Memory B cell (primary cell): ENCODE data around the gene C17orf50.

ENCODE experiments used
- ATAC-seq: fragments of 150-1000 bp; cut with Tn5 transposase; 2 replicates; pipeline ENCODE4 v1.10.0; 2021; ENCODE audit warnings: low read depth, mild to moderate bottlenecking, moderate library complexity
- DNase-seq, 2 donors: peaks; one replicate each; pipeline ENCODE4 v3.0.0; 2022; ENCODE audit warnings: low spot score in 2 of 2
- H3K27ac Mint-ChIP-seq: one replicate; pipeline ENCODE4 v1.8.0; 2022; ENCODE audit warnings: mild to moderate bottlenecking, moderate library complexity, mixed read lengths
- H3K27me3 Mint-ChIP-seq: one replicate; pipeline ENCODE4 v1.8.0; 2022; ENCODE audit warnings: mixed read lengths
- H3K36me3 Mint-ChIP-seq: one replicate; pipeline ENCODE4 v1.8.0; 2022; ENCODE audit warnings: mild to moderate bottlenecking, mixed read lengths
- H3K4me1 Mint-ChIP-seq: one replicate; pipeline ENCODE4 v1.8.0; 2022; ENCODE audit warnings: mixed read lengths
- H3K4me3 Mint-ChIP-seq: one replicate; pipeline ENCODE4 v1.8.0; 2022; ENCODE audit warnings: mild to moderate bottlenecking, moderate library complexity, mixed read lengths
- H3K9me3 Mint-ChIP-seq: one replicate; pipeline ENCODE4 v1.8.0; 2022; ENCODE audit warnings: mixed read lengths

Gene C17orf50

DNA sequence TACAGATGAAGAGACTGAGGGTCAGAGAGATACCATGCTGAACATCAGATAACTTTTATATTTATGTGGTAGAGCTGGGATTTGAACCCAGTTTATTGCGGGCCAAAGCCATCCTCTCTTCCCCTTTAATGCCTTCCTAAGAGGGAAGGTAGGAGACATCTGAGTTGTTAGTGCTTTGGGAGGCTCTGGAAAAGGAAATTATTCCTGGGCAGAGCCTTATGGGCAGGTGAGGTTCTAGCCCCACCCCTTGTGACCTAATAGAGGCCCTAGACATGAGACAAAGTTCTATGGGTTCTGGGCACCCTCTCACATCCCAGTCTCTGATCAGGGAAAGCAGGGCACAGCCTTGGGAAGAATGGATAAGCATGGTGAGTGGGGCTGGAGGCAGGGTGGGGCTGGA, at the start of gene C17orf50:
C17orf50 (plus strand) TSS at position 301 of the 400 bp plus-strand sequence; CDS start at position 356, 55 bp downstream.
- peaks cover 9% of the 10 kb centered on the region for H3K4me1 Mint-ChIP-seq
- DNase-seq (no peak), ATAC-seq (no peak)
- H3K4me3 Mint-ChIP-seq: no peak within 1 kb of the TSS
- H3K27ac Mint-ChIP-seq: no peak within 1 kb of the TSS
- no peaks in the 10 kb centered on the region for H3K27me3 Mint-ChIP-seq
- H3K36me3 Mint-ChIP-seq: peaks cover 1% of the 10 kb centered on the region
- no peaks in the 10 kb centered on the region for H3K9me3 Mint-ChIP-seq

DNA sequence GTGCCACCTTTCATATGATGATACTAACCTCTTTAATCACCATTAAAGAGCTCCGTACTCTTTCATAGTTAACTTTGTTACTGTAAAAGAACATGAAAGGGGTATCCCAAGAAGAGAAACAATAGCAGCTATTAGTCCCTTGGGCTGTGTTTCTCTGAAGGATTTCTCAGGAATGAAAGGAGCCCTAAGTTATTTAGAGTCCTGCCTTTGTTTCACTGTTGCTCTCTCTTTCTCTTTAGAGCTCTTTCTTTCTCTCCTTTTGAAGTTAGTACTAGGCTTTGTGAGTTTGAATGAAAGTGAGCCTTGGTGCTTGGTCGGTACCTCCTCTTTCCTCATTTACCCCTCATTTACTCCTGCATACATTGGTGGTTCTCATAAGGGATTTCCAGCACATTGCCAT, 49.7 kb upstream of the C17orf50 start:
- H3K4me1 Mint-ChIP-seq: peaks cover 17% of the 10 kb centered on the region
- ATAC-seq (no peak), DNase-seq (no peak)
- peaks cover 13% of the 10 kb centered on the region for H3K36me3 Mint-ChIP-seq
- no peak overlapping the region for H3K4me3 Mint-ChIP-seq
- H3K27ac Mint-ChIP-seq: peak overlapping the region; percentile 38
- no peaks in the 10 kb centered on the region for H3K27me3 Mint-ChIP-seq
- no peaks in the 10 kb centered on the region for H3K9me3 Mint-ChIP-seq

DNA sequence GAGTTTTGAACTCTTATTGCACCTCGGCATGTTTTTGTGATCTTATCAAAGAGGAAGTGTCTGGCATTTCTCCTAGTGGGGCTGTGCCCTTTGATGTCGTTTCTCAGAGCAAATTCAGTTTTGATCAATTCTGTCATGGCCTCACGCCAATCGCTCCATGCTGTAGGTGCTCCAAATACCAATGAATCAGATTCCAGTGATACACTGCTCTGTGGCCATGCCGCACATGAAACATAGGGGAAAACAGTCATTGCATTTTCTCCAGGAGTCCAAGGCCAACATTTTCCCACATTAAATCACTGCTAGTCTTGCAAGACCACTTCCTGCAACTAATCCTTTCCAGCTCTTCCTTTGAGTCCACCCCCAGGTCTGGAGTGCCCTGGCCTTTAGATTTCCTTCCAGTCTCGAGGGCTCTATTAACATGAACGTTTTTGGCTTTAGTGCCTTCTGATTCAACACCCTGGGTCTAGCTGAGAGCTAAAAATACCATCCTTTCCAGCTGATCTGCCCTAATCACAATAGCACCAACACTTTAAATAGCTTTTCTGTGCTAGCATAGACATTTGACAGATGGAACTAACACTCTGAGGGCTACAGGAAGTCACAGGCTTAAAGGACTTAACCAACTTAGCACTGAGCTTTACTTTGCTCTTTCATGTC, 47.5 kb upstream of the C17orf50 start:
- H3K4me3 Mint-ChIP-seq: no peak overlapping the region
- peaks cover 9% of the 10 kb centered on the region for H3K4me1 Mint-ChIP-seq
- no peak overlapping the region for H3K27ac Mint-ChIP-seq
- no peaks in the 10 kb centered on the region for H3K27me3 Mint-ChIP-seq
- ATAC-seq: no peak
- H3K36me3 Mint-ChIP-seq: peaks cover 28% of the 10 kb centered on the region
- no peak for DNase-seq
- no peaks in the 10 kb centered on the region for H3K9me3 Mint-ChIP-seq

DNA sequence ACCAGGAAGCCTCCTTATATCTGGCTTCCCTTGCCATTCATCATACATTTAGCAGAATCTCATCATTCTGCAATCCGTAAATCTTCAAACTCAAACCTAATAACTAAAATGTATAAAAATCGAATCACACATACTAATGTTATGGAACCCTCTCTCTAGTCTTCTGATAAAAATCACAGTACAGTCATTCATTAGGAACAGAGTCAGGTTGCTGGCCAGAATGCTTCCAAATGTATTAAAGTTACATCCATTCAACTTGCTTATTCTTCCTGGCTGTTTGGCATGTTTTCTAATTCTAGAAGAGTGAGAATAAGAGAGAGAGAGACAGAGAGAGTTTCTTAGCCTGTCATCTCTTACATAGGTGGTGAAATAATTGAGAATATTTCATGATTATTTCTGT, 45.7 kb upstream of the C17orf50 start:
- Mint-ChIP-seq H3K9me3 (no peaks in the 10 kb centered on the region), H3K27me3 (no peaks in the 10 kb centered on the region), H3K36me3 (peaks cover 34% of the 10 kb centered on the region), H3K4me3 (no peak overlapping the region), H3K27ac (no peak overlapping the region), H3K4me1 (no peaks in the 10 kb centered on the region)
- ATAC-seq: no peak
- no peak for DNase-seq

DNA sequence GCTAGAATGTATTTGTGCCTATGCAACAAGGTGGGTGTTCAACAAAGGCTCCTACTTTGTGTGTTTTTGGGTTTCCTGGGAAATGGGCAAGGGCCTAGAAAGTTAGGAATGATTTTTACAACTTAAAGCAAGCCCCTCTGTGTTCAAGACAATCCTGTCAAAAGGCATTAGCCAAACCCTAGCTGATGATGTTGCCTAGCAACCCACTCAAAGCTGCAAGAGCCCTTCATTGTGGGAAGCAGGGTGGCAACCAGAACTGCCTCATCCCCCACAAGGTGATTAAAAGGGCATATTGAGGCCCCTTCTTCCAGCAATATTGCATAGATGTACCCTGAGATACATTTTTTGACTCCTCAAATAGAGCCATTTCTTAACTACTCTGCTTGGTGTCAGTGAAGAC, 45.3 kb upstream of the C17orf50 start:
- DNase-seq (no peak), ATAC-seq (no peak)
- Mint-ChIP-seq H3K4me3 (no peak overlapping the region), H3K4me1 (no peaks in the 10 kb centered on the region), H3K27ac (no peak overlapping the region), H3K27me3 (no peaks in the 10 kb centered on the region), H3K36me3 (peaks cover 33% of the 10 kb centered on the region), H3K9me3 (no peaks in the 10 kb centered on the region)

DNA sequence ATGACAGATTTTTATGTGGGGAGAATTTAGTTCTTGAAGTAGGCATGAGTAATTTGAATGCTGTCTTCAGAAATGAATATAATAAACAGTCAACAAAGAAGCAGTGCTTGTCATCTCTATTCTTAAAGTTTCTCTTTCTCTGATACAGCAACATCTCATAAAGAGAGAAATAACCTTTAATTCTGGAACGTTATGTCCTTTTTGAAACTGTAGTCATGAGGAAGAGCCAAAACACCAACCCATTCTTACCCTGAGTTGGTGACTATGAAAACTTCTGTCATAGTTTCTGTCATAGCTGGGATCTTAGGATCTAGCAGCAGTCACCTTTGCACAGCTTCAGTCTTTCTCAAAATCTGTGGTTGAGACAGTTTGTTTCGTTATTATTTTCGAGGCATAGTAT, 44.5 kb upstream of the C17orf50 start:
- no peaks in the 10 kb centered on the region for H3K4me1 Mint-ChIP-seq
- ATAC-seq: no peak

DNA sequence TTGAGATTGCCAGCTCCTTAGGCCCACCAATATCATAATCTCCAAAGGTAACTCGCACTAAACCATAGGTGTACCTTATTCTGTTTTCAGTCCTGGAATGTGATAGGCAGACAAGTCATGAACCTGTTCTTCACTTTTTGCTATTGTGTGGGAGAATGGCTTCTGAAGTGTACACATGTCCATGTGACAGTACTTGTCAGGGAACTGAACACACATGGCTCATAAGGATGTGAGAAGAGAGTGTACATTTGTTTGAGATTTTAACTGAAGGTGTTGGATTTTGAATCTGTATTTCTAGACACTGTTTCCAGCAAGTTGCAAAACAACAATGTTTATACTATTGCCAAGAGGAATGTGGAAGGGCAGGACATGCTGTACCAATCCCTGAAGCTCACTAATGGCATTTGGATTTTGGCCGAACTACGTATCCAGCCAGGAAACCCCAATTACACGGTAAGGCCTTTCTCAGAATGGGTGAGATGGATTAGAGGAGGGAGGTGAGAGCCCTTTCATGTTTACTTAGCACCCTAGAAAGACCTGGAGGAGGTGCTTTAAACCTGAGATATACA, 43.7 kb upstream of the C17orf50 start:
- no peaks in the 10 kb centered on the region for H3K9me3 Mint-ChIP-seq

More for the DNA sequence above, 44.5 kb upstream of the C17orf50 start:
- Mint-ChIP-seq H3K27me3 (no peaks in the 10 kb centered on the region), H3K36me3 (peaks cover 32% of the 10 kb centered on the region), H3K27ac (no peak overlapping the region), H3K9me3 (no peaks in the 10 kb centered on the region), H3K4me3 (no peak overlapping the region)
- no peak for DNase-seq

DNA sequence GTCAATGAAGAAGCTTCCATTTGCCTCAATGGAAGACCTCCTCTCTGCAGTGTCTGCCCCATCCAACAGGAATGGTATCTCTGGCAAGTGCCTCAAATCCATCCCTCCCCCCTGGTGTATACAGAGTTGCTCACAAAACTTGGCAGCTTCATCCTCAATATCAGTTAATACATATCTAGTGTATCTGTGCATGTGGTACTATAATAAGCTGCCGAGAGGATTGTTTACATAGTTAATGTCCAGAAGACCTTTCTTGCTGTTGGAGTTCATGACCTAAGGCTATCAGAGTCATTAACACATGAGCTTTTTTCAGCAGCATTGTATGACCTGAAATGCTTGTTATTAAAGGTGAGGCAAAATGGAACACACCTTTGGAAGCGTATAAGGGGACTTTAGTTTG, 43.2 kb upstream of the C17orf50 start:
- peaks cover 32% of the 10 kb centered on the region for H3K36me3 Mint-ChIP-seq
- ATAC-seq (no peak), DNase-seq (no peak)
- H3K27me3 Mint-ChIP-seq: no peaks in the 10 kb centered on the region
- no peak overlapping the region for H3K4me3 Mint-ChIP-seq
- no peaks in the 10 kb centered on the region for H3K4me1 Mint-ChIP-seq
- no peaks in the 10 kb centered on the region for H3K9me3 Mint-ChIP-seq
- H3K27ac Mint-ChIP-seq: no peak overlapping the region

More for the DNA sequence above, 43.7 kb upstream of the C17orf50 start:
- Mint-ChIP-seq H3K27me3 (no peaks in the 10 kb centered on the region), H3K27ac (no peak overlapping the region), H3K36me3 (peaks cover 32% of the 10 kb centered on the region), H3K4me1 (no peaks in the 10 kb centered on the region), H3K4me3 (no peak overlapping the region)
- DNase-seq: no peak
- no peak for ATAC-seq

DNA sequence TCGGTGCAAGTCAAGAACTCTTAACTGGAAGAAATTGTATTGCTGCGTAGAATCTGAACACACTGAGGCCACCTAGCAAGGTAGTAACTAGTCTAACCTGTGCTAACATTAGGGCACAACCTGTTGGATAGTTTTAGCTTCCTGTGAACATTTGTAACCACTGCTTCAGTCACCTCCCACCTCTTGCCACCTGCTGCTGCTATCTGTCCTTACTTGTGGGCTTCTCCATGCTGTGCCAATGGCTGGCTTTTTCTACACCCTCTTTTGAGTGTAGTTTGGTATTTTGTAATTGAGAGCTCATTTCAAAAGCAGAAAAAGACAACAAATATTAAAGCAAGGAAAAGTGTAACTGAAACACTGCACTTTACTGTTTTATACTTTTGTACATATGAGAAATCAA, 37.0 kb upstream of the C17orf50 start:
- Mint-ChIP-seq H3K4me1 (peaks cover 2% of the 10 kb centered on the region), H3K4me3 (no peak overlapping the region), H3K36me3 (peaks cover 51% of the 10 kb centered on the region), H3K27me3 (no peaks in the 10 kb centered on the region), H3K27ac (no peak overlapping the region), H3K9me3 (no peaks in the 10 kb centered on the region)
- DNase-seq (no peak), ATAC-seq (no peak)

DNA sequence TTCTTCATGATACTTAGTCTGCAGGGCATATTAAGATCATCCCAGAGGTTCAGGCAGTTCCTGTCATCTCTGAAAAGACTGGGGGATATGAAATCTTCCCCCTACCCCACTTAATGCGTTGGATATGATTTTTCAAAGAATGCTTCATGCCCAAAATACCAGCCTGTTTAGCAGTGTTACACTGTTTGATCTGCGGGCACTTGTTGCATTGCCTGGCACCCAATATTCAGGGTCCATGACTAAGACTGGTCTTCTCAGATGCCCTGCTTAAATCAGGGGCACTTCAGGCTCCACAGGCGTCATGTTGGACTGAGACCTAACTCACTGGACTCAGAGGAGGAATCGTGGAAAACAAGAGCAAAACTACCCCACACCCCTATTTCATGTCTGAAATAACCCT, 35.6 kb upstream of the C17orf50 start:
- DNase-seq: no peak
- H3K36me3 Mint-ChIP-seq: peaks cover 48% of the 10 kb centered on the region
- no peaks in the 10 kb centered on the region for H3K9me3 Mint-ChIP-seq
- no peak overlapping the region for H3K27ac Mint-ChIP-seq
- H3K27me3 Mint-ChIP-seq: peaks cover 2% of the 10 kb centered on the region
- ATAC-seq: no peak
- no peak overlapping the region for H3K4me3 Mint-ChIP-seq
- H3K4me1 Mint-ChIP-seq: peaks cover 4% of the 10 kb centered on the region

DNA sequence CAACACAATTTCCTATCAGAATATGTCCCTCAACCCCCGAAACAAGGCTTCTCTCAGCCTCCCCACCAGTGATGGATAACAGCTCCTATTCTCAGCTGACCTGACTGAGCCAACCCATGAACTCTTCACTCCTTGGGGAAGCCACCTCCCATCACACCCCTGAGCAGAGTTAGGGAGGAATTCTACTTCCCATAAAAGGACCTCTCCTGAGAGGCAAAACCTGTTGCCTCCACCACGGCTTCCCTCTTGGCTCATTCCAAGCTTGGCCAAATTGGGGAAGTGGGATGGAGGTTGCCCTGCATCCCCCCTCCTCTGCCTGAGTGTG, 34.9 kb upstream of the C17orf50 start:
- peaks cover 5% of the 10 kb centered on the region for H3K27me3 Mint-ChIP-seq
- peaks cover 7% of the 10 kb centered on the region for H3K4me1 Mint-ChIP-seq
- H3K4me3 Mint-ChIP-seq: no peak overlapping the region
- H3K9me3 Mint-ChIP-seq: no peaks in the 10 kb centered on the region
- no peak for ATAC-seq
- peaks cover 47% of the 10 kb centered on the region for H3K36me3 Mint-ChIP-seq
- no peak overlapping the region for H3K27ac Mint-ChIP-seq
- DNase-seq: no peak

DNA sequence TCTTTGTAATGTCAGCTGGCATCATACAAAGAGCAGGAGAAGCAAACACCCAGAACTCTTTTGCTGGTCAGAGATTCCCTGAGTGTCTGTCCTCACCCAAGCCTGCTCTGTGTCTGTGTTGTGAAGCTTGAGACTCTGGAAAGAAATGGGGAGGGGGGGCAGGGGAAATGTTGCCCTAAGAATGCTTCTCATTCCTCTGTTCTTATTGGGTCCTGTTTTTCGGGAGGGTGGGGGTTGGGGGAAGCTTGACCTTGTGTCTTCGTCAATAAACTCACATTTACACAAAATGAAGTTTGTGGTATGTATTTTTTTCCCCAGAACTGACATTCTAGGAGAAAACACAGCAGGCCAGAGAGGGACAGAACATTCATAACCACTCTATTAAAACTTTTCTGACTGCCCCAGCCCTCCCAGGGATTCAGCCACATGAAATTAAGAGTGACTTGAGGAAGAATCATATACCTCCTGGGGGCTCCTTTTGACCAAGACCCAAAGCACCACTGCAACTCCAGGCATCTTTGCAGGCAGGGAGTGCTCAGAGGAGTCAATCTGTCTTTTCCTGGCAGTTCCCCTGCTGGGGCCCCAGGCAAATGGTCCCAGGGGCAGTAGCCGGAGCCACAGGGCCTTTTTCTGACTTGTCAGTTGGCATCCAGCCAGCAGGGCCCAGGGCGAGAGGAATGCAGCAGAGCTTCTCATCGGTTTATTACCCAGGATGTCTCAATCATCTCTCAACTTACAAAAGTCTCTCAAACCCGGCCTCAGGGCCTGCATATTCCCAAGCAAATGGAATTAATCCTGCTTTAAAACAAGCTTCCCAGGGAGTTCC, 34.3 kb upstream of the C17orf50 start:
- Mint-ChIP-seq H3K9me3 (no peaks in the 10 kb centered on the region), H3K27me3 (peaks cover 9% of the 10 kb centered on the region), H3K27ac (no peak overlapping the region), H3K4me1 (peaks cover 13% of the 10 kb centered on the region), H3K4me3 (no peak overlapping the region), H3K36me3 (peaks cover 49% of the 10 kb centered on the region)
- DNase-seq (no peak), ATAC-seq (no peak)

DNA sequence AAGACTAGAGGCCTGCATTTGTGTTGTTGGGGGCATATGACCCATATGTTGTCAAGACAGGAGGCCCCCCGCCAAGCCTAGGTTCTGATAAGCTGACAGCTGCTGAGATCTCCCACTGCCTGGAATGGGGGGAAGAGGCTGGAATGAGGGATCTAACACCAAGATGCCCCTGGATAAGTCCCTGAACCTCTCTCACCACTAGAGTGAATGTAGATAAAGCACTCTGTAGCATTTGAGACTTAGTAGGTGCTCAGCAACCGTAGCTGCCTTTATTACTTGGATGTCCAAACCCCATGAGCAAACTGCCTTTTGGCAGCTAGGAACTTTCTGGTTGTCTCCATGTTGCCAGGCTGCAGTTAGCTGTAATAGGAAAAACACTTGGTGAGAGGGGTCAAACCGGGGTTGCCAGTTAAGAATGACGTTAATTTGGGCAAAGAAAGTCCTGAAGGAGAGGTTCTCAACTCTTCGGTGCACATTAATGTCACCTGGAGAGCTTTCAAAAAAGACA, 33.7 kb upstream of the C17orf50 start:
- Mint-ChIP-seq H3K36me3 (peaks cover 47% of the 10 kb centered on the region), H3K27ac (no peak overlapping the region), H3K27me3 (peaks cover 9% of the 10 kb centered on the region), H3K4me1 (peaks cover 14% of the 10 kb centered on the region), H3K4me3 (no peak overlapping the region), H3K9me3 (no peaks in the 10 kb centered on the region)
- ATAC-seq (no peak), DNase-seq (no peak)

DNA sequence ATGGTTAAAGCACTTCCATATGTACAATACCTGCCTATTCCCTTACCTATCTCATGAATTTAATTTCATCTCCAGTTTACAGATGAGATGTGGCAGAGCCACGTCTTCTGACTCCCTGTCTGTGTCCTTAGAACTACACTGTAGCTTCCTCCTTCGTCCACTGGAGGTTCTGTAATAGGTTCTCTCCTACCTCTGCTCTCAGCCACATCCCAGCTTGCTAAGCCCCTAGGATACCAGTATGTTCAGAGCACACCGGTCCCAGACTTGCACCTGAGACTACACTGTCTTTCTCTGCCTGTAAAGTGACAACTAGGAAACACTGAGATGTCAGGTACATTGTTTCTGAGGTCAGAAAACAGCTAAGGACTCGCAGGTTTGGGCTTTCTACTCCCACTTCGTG, 33.1 kb upstream of the C17orf50 start:
- Mint-ChIP-seq H3K4me3 (no peak overlapping the region), H3K27ac (no peak overlapping the region), H3K36me3 (peaks cover 47% of the 10 kb centered on the region), H3K4me1 (peaks cover 14% of the 10 kb centered on the region), H3K27me3 (peaks cover 9% of the 10 kb centered on the region), H3K9me3 (no peaks in the 10 kb centered on the region)
- ATAC-seq: no peak
- no peak for DNase-seq
